Daoy (cell line): ENCODE data around the gene TP53I3. TPM values are rescaled to one million over a fixed set of nuclear protein-coding genes. Genes with fewer than 3 reads are reported as not detected.
A peak's percentile ranks its signal among the peaks of the same experiment; 100 is the strongest.
"Not testable (repeated sequence)": the region's sequence is repeated elsewhere in the genome, so short reads cannot be mapped to it uniquely, and the experiment has no call there.

ENCODE experiments used
- DNase-seq: peaks from one replicate; pipeline ENCODE4 v3.0.0-alpha.2; 2015; ENCODE audit warnings: low read depth
- total RNA-seq: library from RNA; depleted of rRNA; stranded (reverse); fragments of >200 nt; shearing (Covaris generic); gene quantifications from 2 replicates; pipeline ENCODE4 v1.2.3, GENCODE V29; 2014; rRNA removed

TP53I3 gene, protein sequence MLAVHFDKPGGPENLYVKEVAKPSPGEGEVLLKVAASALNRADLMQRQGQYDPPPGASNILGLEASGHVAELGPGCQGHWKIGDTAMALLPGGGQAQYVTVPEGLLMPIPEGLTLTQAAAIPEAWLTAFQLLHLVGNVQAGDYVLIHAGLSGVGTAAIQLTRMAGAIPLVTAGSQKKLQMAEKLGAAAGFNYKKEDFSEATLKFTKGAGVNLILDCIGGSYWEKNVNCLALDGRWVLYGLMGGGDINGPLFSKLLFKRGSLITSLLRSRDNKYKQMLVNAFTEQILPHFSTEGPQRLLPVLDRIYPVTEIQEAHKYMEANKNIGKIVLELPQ
- total RNA-seq, result 17.6 and 21.4 TPM in 2 replicates

- DNase-seq, result peak; percentile 94
Measured at GRCh38 chr2:24084386-24085199, at the start of gene TP53I3. Gene TP53I3, minus strand, starts transcription at chr2:24084834. Its CDS starts 508 bp downstream, at chr2:24084326.

DNA sequence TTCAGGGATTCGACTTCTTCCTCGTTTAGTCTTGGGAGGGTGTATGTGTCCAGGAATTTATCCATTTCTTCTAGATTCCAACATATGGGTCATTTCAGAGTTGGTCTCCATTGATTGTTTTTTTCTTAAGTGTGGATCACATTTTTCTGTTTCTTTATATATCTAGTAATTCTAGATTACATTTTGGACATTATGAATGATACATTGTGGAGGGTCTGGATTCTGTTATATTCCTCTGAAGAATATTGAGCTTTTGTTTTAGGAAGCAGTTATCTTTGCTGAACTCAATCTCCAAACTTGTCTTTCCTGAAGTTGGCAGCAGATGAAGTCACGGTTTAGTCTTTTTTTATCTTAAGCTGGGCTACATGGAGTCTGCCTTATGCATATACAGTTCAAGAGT lies 47.9 kb upstream of the TP53I3 start:
- no peak for DNase-seq

GRCh38 chr2:24125956-24126355 lies 41.3 kb upstream of the TP53I3 start:
- DNase-seq, result no peak

- DNase-seq, result peak; percentile 28
Measured at GRCh38 chr2:24123922-24124580, 39.4 kb upstream of the TP53I3 start.

DNA sequence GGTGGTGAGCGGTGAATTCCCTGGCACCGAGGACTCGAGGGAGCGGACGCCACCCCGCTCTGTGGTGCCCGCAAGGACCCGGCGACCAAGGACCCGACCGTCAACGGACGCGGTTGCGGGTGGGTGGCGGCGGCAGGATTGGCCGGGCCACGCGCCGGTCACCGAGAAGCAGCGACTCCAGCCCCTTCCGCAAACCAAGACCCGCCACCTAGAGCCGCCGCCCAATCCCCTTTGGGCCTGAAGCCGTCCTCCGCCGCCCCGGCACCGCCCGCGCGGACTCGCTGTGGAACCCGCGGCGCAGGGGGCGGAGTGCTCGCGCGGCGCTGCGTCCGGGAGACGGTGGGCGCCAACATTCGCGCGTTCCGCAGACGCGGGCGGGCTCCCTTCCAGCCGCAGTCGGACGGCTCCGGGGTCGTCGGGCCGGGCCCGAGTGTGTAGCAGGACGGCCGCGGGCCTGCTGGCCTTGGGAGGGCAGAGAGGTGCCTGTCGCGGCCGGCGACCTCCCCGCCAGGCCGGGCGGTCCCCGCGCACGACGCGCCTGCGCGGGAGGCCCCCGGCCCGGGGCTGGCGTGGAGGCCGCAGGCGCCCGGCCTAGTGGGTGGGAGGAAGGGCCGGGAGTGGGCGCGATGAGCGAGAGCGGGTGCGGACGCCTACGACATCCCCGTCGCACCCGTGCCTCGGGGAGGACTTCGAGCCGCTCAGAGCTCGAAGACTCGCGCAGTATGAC lies 38.7 kb upstream of the TP53I3 start, which contains the start of the genes FAM228B and PFN4:
FAM228B (plus strand) TSS at position 275 of the 727 bp plus-strand sequence. CDS start 893 bp downstream, outside the sequence.
PFN4 (minus strand) TSS at position 140 of the 727 bp plus-strand sequence. CDS start 799 bp downstream, outside the sequence.
- DNase-seq, result peak; percentile 93

GRCh38 chr2:24122366-24123194 lies 37.9 kb upstream of the TP53I3 start:
- DNase-seq, result peak; percentile 10

- DNase-seq, result no peak
Measured at GRCh38 chr2:24121469-24121868, 36.8 kb upstream of the TP53I3 start.

DNA sequence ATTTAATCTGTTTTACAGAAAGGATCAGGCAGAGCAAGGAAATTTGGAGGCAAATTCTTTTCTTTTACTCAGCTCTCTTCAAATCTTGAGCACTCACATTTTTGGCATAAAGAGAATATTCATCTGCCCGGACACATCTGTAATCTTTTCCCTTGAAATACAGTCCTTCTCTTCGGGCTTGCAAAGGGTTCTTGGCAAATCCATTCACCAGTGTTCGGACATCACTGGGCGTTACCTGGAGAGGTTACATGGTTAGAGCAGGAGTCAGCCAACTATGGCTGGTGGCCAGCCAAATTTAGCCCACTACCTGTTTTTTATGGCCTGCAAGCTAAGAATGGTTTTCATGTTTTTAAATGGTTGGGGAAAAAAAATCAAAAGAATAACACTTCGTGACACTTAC lies 36.4 kb upstream of the TP53I3 start:
- no peak for DNase-seq

DNA sequence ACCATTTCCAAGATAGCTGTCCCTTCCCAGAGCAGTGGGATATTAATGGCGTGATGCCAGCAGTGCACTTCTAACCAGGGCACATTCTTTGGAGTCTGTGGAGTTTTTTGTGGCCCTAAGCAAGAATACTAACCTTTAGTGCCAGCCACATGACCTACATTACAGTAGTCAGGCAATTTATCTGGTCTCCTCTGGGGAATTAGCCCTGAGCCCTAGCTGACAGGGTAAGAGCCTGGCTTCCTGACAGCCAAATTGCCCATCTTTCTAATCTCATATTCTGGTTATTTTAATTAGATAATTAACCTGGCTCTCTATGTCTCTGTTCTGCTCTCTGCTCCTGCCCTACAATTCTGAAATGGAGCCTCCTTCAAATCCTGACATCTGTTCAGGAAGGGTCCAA lies 33.3 kb upstream of the TP53I3 start:
- DNase-seq, result no peak

DNA sequence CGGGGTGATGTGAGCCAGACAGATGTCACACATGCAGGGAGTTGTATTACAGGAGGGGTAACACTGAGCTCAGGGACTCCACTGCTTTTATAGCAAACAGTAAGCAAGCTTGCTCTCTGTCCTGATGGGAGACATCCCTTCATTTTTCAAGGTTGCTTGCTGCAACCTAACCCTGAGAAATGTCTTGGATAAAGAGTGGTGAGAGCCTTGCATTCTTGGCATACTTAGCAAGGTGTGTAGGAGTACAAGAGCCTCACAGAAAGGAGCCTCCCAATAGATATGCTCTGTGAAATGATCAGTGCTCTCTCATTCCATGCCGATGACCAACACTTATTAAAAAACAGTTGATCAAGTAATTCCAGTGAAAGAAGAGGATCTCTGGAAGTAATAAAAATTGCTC lies 30.4 kb upstream of the TP53I3 start:
- no peak for DNase-seq

DNA sequence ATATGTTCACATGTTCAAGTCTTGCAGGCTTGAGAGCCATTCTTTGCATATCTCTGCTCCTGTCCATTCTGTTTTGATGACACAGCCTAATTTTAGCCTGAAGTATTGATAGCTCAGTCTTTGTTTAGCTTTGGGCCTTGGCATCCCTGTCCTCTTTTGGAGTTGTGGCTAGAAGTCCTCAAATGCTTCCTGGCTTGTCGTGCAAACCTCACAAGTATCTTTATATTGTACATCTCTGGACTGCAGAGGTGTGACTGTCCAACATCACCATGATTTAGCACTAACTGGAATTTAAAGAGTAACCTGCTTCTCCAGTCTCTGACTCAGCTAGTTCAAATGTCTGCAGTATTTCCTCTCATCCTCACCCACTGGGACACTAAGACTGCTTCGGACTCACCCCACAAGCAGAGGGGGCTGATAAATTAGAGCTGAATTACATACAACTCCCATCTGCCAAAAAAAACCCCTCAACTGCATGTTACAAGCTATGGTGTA lies 26.8 kb upstream of the TP53I3 start:
- peak; percentile 20 for DNase-seq

- DNase-seq, result peak; percentile 21
Measured at GRCh38 chr2:24110660-24111303, 26.1 kb upstream of the TP53I3 start.

GRCh38 chr2:24109431-24109830 lies 24.8 kb upstream of the TP53I3 start:
- DNase-seq, result not testable (repeated sequence)

DNA sequence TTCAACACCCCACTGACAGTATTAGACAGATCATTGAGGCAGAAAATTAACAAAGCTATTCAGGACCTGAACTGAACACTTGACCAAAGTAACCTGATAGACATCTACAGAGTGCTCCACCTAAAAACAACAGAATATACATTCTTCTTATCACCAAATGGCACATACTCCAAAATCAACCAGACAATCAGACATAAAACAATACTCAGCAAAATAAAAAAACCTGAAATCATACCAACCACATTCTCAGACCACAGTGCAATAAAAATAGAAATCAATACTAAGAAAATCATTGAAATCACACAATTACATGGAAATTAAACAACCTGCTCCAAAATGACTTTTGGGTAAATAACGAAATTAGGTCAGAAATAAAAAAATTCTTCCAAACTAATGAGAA lies 22.7 kb upstream of the TP53I3 start:
- DNase-seq, result no peak

DNA sequence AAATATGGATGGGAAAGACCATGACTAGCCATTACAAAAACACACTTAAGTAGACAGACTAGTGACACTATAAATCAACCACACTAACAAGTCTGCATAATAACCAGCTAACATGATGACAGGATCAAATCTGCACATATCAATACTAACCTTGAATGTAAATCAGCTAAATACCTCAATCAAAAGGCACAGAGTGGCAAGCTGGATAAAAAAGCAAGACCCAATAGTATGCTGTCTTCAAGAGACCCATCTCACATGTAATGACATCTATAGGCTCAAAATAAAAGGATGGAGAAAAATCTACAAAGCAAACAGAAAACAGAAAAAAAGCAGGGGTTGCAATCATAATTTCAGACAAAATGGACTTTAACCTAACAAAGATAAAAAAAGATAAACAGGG lies 22.2 kb upstream of the TP53I3 start:
- no peak for DNase-seq

GRCh38 chr2:24105816-24106215 lies 21.2 kb upstream of the TP53I3 start:
- no peak for DNase-seq

DNA sequence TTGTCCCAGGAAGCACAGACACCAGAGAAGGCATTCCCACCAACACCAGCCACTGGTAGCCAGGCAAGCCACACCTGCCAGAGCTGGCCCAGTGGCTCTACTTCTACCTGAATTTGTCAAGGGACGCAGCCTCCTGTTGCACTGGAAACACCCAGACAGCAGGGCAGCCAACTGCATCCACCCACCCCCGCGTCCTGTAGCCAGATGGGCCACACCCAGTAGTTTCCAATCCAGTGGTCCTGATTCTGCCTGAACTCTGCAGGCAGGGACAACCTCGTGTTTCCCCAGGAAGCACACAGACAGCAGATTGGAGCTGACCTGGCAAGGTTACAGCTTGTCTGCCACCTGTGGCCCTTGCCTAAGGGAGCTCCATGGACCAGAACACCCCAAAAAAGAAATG lies 20.3 kb upstream of the TP53I3 start:
- no peak for DNase-seq

GRCh38 chr2:24104110-24104650 lies 19.5 kb upstream of the TP53I3 start:
- no peak for DNase-seq

DNA sequence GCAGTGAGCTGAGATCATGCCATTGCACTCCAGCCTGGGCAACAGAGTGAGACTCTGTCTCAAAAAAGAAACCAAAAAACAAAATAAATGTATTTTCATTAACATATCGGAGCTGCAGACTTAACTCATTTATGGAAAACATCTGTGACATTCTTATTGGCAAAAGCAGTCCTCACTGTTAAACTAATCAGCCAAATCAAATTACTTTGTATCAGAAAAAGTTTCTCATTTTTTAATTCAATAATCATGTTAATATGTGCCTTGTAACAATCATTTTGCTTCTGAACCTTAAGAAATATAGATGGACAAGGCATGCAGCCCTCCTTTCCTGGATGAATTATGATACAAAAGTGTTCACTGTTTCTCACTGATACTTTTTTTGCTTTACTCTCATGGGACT lies 18.0 kb upstream of the TP53I3 start:
- DNase-seq, result no peak

GRCh38 chr2:24101992-24102391 lies 17.4 kb upstream of the TP53I3 start:
- no peak for DNase-seq
